Endothelial cell of umbilical vein (primary cell): ENCODE measurements around the gene RMND5B.

Experiments used
- CTCF ChIP-seq, 2 donors: IDR thresholded peaks; 1 replicate in 1 of 2; 2 replicates in 1 of 2; pipeline ENCODE4 v1.5.1; 2011; ENCODE audit warnings: low read length in 2 of 2, mild to moderate bottlenecking in 2 of 2, moderate library complexity in 2 of 2, control low read depth in 1 of 2, inconsistent platforms in 1 of 2, low read depth in 1 of 2; ENCODE audit not compliant: insufficient read depth in 1 of 2; ENCODE audit errors: extremely low read depth in 1 of 2
- EZH2 ChIP-seq: IDR thresholded peaks from 2 replicates; pipeline ENCODE4 v1.6.1; 2012; ENCODE audit warnings: borderline replicate concordance, low read depth, mild to moderate bottlenecking, moderate library complexity, low read length, inconsistent platforms; ENCODE audit not compliant: severe bottlenecking
- MAX ChIP-seq: IDR thresholded peaks from 2 replicates; pipeline ENCODE4 v1.6.1; 2011; ENCODE audit not compliant: insufficient read depth, insufficient read length

DNA sequence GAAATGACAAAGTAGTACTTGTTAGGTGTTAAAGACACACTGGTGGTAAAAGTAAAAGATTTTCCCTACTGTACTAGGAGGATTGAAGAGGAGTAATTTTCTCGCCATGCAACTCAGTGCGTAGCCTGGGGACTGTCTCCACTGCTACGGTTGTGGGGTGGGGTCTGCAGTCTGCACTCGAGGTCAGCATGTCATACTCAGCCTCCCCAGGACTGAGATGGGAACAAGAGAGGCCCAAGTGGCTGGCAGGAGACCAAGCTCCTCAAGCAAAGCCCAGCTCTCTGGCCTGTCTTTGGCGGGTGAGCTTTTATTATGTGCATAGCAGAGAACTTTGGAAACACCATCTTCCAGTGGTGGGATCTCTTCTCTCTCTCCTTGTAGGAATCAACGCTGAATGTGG is 12.4 kb downstream of the RMND5B start:
- TF ChIP-seq CTCF (IDR thresholded peaks at IDR 0.05; ENCODE audit: extremely low read depth in 1 of 2, insufficient read depth in 1 of 2, low read depth in 1 of 2, low read length in 2 of 2), result no peak
- TF ChIP-seq MAX, result no peak
- TF ChIP-seq EZH2, result no peak
